ENCODE data around the gene DDX1. TPM values are rescaled to one million over a fixed set of nuclear protein-coding genes. Genes with fewer than 3 reads are reported as not detected.
"Not testable (repeated sequence)": the region's sequence is repeated elsewhere in the genome, so short reads cannot be mapped to it uniquely, and the experiment has no call there.

DDX1 gene
- total RNA-seq (2014; rRNA removed; shearing (Covaris generic)) = 89.5 and 131 TPM in 2 replicates

GRCh38 chr2:15591692-15592463 lies at the start of gene DDX1:
TSS of gene DDX1 (plus strand) at chr2:15591868. CDS start at chr2:15591934, 66 bp downstream.
- in situ Hi-C loops (cut with HindIII; ENCODE audit: low sequenced_read_pairs) = no loop called here
- DNase-seq (ENCODE audit: low spot score) = peak; percentile 83

- in situ Hi-C loops (cut with HindIII; ENCODE audit: low sequenced_read_pairs) = not testable (repeated sequence)
Measured at GRCh38 chr2:15542269-15542668, 49.4 kb upstream of the DDX1 start.

GRCh38 chr2:15543053-15543452 lies 48.6 kb upstream of the DDX1 start:
- in situ Hi-C loops (cut with HindIII; ENCODE audit: low sequenced_read_pairs) = no loop called here
- DNase-seq (ENCODE audit: low spot score) = no peak

More at GRCh38 chr2:15542269-15542668, 49.4 kb upstream of the DDX1 start:
- not testable (repeated sequence) for DNase-seq (ENCODE audit: low spot score)

- in situ Hi-C loops (cut with HindIII; ENCODE audit: low sequenced_read_pairs) = no loop called here
- no peak for DNase-seq (ENCODE audit: low spot score)
Measured at GRCh38 chr2:15543541-15543940, 48.1 kb upstream of the DDX1 start.

GRCh38 chr2:15544227-15544626 lies 47.4 kb upstream of the DDX1 start:
- in situ Hi-C loops (cut with HindIII; ENCODE audit: low sequenced_read_pairs) = no loop called here
- DNase-seq (ENCODE audit: low spot score) = no peak

DNA sequence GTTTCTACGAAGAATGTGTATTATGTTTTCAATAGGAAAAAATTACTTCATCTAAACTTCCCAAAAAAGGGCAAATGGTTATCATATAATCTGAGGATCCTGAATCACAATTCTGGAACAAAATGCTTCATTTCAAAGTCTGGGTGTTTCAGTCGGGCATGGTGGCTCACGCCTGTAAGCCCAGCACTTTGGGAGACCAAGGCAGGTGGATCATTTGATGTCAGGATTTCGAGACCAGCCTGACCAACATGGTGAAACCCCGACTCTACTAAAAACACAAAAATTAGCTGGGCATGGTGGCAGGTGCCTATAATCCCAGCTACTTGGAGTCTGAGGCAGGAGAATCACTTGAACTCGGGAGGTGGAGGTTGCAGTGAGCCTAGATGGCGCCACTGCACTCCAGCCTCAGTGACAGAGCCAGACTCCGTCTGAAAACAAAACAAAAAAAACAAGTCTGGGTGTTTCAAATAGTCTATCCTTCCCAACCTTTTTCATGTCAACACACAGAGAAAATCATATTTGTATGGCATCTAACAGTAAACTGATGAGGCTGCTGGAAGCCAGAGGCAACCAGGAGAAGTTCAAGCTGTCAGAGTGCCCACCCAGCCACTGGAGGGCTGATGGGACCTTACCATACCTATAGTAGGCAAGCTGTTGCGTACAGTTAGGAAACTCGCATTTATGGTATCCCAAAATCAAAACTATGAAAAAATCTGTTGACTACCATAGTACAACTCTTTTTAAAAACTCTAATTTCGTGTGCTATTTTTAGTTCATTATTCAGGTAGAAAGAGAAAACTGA lies 45.2 kb upstream of the DDX1 start:
- DNase-seq (ENCODE audit: low spot score) = no peak
- in situ Hi-C loops (cut with HindIII; ENCODE audit: low sequenced_read_pairs) = no loop called here

DNA sequence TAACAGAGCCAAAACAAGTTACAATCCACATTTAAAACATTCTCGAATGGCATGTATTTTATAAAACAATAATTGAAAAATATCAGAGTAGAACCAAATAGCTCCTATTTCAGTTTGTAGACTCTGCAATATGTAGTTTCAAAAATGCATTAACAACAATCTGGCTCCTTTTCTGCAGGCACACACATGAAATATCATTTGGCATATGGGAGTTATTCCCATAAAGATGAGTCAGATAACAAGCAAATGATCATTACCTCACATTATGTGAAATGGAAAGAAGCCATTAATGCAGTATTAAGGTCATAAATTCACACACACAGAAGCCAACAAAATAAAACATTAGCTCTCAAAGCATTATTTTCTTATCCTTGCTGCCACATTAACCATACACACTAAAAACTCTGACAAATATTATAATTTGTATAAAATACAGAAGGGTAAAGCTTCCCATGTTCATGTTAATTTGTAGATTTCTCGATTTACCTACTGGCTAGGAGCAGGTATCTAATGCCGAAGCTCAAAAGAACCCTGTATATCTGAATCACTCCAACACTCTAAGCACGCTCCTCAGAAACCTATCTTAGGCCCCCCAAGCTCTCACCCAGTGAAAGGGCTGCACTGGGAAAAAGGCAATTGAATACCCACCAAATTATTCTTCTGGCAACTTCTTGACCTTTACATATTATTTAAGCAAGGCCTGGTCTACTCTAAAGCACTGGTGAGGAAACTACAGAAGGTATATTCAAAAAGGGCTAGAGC lies 44.4 kb upstream of the DDX1 start:
- in situ Hi-C loops (cut with HindIII; ENCODE audit: low sequenced_read_pairs) = no loop called here
- no peak for DNase-seq (ENCODE audit: low spot score)

GRCh38 chr2:15548974-15549373 lies 42.7 kb upstream of the DDX1 start:
- DNase-seq (ENCODE audit: low spot score) = no peak
- in situ Hi-C loops (cut with HindIII; ENCODE audit: low sequenced_read_pairs) = no loop called here

DNA sequence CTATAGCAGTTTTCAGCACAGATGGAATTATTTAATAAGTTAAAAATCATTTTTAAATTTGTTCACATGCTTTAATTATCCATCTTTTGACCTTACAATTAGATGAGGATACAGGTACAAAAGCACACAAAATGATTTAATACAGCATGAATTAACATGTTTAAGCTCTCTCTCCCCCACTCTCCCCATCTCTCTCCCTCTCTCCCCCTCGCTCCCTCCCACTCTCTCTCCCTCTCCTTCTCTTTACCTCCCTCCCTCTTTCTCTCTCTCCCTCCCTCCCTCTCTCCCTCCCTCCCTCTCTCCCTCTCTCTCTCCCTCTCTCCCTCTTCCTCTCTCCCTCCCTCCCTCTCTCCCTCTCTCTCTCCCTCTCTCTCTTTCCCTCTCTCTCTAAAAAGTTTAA lies 38.1 kb upstream of the DDX1 start:
- in situ Hi-C loops (cut with HindIII; ENCODE audit: low sequenced_read_pairs) = no loop called here
- DNase-seq (ENCODE audit: low spot score) = no peak

- in situ Hi-C loops (cut with HindIII; ENCODE audit: low sequenced_read_pairs) = no loop called here
- no peak for DNase-seq (ENCODE audit: low spot score)
Measured at GRCh38 chr2:15553951-15554350, 37.7 kb upstream of the DDX1 start.

DNA sequence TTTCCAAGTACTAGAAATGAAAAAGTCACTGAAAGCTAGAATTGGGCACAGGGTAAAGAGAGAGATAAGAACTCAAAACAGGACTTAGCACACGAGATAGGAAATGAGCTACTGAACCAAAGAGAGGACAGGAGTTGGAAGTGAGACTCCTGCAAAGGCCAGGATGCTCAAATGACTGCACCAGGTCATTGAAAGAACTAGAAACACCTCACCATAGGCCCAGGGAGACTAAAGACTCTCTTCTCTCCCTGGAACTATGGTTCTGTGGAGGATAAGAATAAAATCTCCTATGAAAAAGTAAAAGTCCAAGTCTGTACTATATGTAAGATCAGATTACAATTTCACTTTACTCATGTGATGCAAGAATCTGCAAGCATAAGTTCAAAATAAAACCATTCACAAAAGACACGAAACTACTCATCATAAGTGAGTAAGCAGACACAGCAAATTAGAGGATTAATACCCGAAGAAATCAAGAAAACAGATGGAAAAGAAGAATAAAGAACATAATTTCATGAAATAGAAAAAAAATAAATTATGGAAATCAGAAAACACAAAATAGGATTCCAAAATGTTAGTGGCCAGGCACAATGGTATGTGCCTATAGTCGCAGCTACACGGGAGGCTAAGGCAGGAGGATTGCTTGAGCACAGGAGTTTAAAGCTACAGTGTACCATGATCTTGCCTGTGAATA lies 37.0 kb upstream of the DDX1 start:
- in situ Hi-C loops (cut with HindIII; ENCODE audit: low sequenced_read_pairs) = no loop called here
- no peak for DNase-seq (ENCODE audit: low spot score)

GRCh38 chr2:15555760-15556193 lies 35.9 kb upstream of the DDX1 start:
- no peak for DNase-seq (ENCODE audit: low spot score)
- in situ Hi-C loops (cut with HindIII; ENCODE audit: low sequenced_read_pairs) = no loop called here

GRCh38 chr2:15556311-15556930 lies 35.2 kb upstream of the DDX1 start:
- in situ Hi-C loops (cut with HindIII; ENCODE audit: low sequenced_read_pairs) = no loop called here

DNA sequence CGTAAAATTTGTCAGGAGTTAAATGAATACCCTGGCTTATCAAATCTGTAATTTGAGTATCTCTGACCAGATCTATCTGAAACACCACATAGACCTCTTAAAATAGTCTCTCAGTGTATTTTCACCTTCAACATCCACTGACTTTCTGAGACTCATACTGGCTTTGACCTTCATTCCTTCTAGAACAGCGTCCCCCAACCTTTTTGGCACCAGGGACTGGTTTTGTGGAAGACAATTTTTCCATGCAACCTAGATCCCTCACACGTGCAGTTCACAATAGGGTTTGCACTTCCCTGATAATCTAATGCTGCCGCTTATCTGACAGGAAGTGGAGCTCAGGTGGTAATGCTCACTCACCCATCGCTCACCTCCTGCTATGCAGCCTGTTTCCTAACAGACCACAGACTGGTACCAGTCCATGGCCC lies 33.8 kb upstream of the DDX1 start:
- in situ Hi-C loops (cut with HindIII; ENCODE audit: low sequenced_read_pairs) = no loop called here
- DNase-seq (ENCODE audit: low spot score) = no peak

More at GRCh38 chr2:15556311-15556930, 35.2 kb upstream of the DDX1 start:
- no peak for DNase-seq (ENCODE audit: low spot score)

DNA sequence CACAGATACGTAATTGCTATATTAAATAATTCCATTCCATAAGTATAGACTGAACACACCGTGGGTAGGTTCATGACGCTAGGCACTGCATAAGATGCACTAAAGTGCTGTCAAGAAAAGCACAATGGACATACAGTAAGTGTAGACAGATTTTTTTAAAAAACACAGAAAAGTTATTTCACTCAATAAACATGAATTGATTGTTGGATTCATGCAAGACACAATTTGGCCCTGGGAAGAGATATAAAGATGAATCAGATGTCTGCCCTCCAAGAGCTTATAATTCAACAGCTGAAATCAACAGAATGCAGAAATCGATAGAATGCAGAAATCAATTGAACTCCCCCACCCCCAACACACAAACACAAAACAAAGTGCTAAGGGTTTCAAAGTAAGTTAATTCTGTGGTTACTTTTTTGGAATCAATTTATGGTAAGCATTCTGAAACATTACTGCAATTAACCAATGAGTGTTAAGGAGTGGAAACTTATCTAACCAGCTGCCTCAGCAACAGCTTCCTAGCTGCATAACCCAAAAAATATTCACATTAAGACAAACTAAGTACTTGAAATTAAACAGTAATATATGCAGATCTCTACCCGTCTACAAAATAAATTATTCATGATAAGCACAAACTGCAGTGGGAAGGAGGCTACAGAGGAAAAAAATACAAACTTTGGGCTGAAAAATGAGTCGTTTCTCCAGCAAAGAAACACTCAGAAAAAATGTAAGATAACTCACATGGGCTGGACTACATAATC lies 32.1 kb upstream of the DDX1 start:
- DNase-seq (ENCODE audit: low spot score) = no peak
- in situ Hi-C loops (cut with HindIII; ENCODE audit: low sequenced_read_pairs) = no loop called here

GRCh38 chr2:15560140-15560987 lies 31.3 kb upstream of the DDX1 start:
- in situ Hi-C loops (cut with HindIII; ENCODE audit: low sequenced_read_pairs) = no loop called here
- DNase-seq (ENCODE audit: low spot score) = peak; percentile 36

- in situ Hi-C loops (cut with HindIII; ENCODE audit: low sequenced_read_pairs) = no loop called here
Measured at GRCh38 chr2:15560988-15561573, 30.6 kb upstream of the DDX1 start, which contains the start of gene NBAS. TSS of gene NBAS (minus strand) at chr2:15561334. CDS start at chr2:15561304, 30 bp downstream.

More at GRCh38 chr2:15560988-15561573, 30.6 kb upstream of the DDX1 start, which contains the start of gene NBAS:
- peak; percentile 94 for DNase-seq (ENCODE audit: low spot score)

All from G401 (cell line).